ENCODE measurements around the gene AXIN1. TPM values are rescaled to one million over a fixed set of nuclear protein-coding genes. Genes with fewer than 3 reads are reported as not detected.
A peak's percentile ranks its signal among the peaks of the same experiment; 100 is the strongest.

AXIN1 gene
- total RNA-seq, 1 experiment from 2014 or later = 49.8 TPM

DNA sequence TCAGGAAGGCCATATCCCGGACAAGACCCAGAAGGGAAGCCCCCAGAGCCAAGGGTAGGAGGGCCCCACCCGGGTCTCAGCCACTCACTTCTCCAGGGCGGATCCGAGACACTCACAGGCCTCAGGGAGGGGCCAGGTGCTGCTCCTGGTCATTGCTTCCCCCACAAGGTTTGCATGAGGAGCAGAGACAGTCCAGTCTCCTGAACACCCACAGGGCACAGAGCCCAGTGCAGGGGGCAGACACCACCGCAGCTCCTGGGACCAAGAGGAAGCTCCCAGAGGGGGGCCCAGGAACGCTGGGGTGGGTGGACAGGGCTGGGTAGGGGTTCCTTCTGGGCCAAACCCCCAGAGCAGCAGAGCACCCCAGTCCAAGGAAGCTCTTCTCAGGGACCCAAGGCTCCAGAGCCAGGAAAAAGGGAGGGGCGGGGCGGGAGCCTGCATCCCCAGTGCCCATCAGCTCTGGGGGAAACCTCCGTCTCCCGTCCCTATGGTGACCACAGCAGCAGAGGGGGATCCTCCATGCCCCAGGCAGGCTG, 18.5 kb upstream of the AXIN1 start:
- H3K27ac Mint-ChIP-seq (ENCODE audit: unreplicated experiment) = no peak overlapping the region
- no peaks in the 10 kb centered on the region for H3K27me3 Mint-ChIP-seq (ENCODE audit: unreplicated experiment)
- no peak for DNase-seq
- peaks cover 58% of the 10 kb centered on the region for H3K36me3 Mint-ChIP-seq (ENCODE audit: insufficient read depth, unreplicated experiment)
- peak overlapping the region; percentile 72 for H3K4me3 Mint-ChIP-seq (ENCODE audit: low read depth, unreplicated experiment)
- H3K4me1 Mint-ChIP-seq (ENCODE audit: low read depth, unreplicated experiment) = no peaks in the 10 kb centered on the region
- intact Hi-C loops (cut with micrococcal nuclease; ENCODE audit: unreplicated experiment) = no loop called here
- CTCF ChIA-PET = interaction anchor here (0.6 to 1.8 kb wide), 6 partner anchors 9 to 1661 kb away, joined by 3 to 8 read pairs (median 5); partner anchors contain the start of gene PGAP6
- BruUV-seq (replicated peaks) = no TSS peak
- TF ChIP-seq, protein P1, sequence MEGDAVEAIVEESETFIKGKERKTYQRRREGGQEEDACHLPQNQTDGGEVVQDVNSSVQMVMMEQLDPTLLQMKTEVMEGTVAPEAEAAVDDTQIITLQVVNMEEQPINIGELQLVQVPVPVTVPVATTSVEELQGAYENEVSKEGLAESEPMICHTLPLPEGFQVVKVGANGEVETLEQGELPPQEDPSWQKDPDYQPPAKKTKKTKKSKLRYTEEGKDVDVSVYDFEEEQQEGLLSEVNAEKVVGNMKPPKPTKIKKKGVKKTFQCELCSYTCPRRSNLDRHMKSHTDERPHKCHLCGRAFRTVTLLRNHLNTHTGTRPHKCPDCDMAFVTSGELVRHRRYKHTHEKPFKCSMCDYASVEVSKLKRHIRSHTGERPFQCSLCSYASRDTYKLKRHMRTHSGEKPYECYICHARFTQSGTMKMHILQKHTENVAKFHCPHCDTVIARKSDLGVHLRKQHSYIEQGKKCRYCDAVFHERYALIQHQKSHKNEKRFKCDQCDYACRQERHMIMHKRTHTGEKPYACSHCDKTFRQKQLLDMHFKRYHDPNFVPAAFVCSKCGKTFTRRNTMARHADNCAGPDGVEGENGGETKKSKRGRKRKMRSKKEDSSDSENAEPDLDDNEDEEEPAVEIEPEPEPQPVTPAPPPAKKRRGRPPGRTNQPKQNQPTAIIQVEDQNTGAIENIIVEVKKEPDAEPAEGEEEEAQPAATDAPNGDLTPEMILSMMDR (IDR thresholded peaks at IDR 0.05; ENCODE audit: unreplicated experiment) = no peak
- H3K9me3 Mint-ChIP-seq (ENCODE audit: low read depth, unreplicated experiment) = no peaks in the 10 kb centered on the region

DNA sequence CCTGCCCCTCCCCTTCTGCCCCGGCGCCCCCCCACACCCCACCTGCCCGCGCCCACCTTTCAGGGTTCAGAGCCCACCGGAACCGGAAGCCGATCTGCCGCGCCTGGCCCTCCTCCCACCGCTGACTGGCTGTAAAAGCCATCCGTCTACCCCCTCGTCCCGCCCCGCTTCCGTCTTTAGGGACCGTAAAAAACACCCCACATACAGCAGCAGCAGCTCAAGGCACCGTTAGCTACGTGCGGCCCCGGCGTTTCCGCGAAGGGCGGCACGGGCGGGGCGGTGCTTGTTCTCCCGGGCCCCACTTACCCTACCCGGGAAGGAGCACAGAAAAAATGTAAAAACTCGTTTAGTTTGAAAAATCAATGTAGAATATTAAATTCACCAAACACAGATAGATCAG, 17.9 kb upstream of the AXIN1 start, which contains the start of gene MRPL28:
Gene MRPL28, minus strand, starts transcription at position 96 of the 400 bp plus-strand sequence. CDS start 320 bp downstream, outside the sequence.
- Mint-ChIP-seq H3K4me1 (ENCODE audit: low read depth, unreplicated experiment) (no peaks in the 10 kb centered on the region), H3K27me3 (ENCODE audit: unreplicated experiment) (no peaks in the 10 kb centered on the region), H3K36me3 (ENCODE audit: insufficient read depth, unreplicated experiment) (peaks cover 58% of the 10 kb centered on the region), H3K27ac (ENCODE audit: unreplicated experiment) (peak within 1 kb of the TSS; percentile 85), H3K4me3 (ENCODE audit: low read depth, unreplicated experiment) (peak within 1 kb of the TSS; percentile 72), H3K9me3 (ENCODE audit: low read depth, unreplicated experiment) (no peaks in the 10 kb centered on the region)
- TF ChIP-seq, protein P1 (IDR thresholded peaks at IDR 0.05; ENCODE audit: unreplicated experiment) = no peak
- DNase-seq = peak; percentile 96
- BruUV-seq (replicated peaks) = no TSS peak
- intact Hi-C loops (cut with micrococcal nuclease; ENCODE audit: unreplicated experiment) = no loop called here
- CTCF ChIA-PET = interaction anchor here (0.6 to 1.8 kb wide), 6 partner anchors 8 to 1661 kb away, joined by 3 to 8 read pairs (median 5); partner anchors contain the start of gene PGAP6

DNA sequence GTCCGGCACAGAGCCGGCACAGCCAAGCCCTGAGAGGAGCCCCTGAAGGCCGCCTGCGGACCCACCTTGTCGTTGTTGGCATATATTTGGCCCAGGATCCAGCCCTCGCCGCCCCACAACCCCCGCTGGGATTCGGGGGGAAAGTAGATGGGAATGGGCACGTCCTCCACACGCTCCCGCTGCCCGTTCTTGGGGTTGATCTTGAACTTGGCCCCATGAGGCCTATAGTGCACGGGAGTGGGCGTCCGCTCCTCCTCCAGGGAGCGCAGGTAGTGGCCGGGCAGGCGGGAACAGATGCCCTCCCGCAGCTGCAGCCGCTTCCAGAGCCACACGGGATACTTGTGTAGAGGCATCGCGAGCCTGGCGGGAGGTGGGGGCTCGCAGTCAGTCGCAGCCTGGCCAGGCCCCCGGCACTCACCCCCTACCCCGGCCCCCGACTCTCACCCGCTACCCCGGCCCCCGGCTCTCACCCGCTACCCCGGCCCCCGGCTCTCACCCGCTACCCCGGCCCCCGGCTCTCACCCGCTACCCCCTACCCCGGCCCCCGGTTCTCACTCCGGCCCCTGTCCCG, 17.4 kb upstream of the AXIN1 start:
- Mint-ChIP-seq H3K27me3 (ENCODE audit: unreplicated experiment) (no peaks in the 10 kb centered on the region), H3K27ac (ENCODE audit: unreplicated experiment) (peak overlapping the region; percentile 85), H3K4me3 (ENCODE audit: low read depth, unreplicated experiment) (peak overlapping the region; percentile 72), H3K9me3 (ENCODE audit: low read depth, unreplicated experiment) (no peaks in the 10 kb centered on the region), H3K36me3 (ENCODE audit: insufficient read depth, unreplicated experiment) (peaks cover 58% of the 10 kb centered on the region), H3K4me1 (ENCODE audit: low read depth, unreplicated experiment) (no peaks in the 10 kb centered on the region)
- BruUV-seq (replicated peaks) = no TSS peak
- CTCF ChIA-PET = interaction anchor here (1.2 to 1.8 kb wide), 4 partner anchors 8 to 273 kb away, joined by 3 to 8 read pairs (median 5); partner anchors contain the start of gene PGAP6
- DNase-seq = no peak
- TF ChIP-seq, protein P1 (IDR thresholded peaks at IDR 0.05; ENCODE audit: unreplicated experiment) = no peak
- intact Hi-C loops (cut with micrococcal nuclease; ENCODE audit: unreplicated experiment) = no loop called here

- no peak for DNase-seq
- Mint-ChIP-seq H3K36me3 (ENCODE audit: insufficient read depth, unreplicated experiment) (peaks cover 58% of the 10 kb centered on the region), H3K4me1 (ENCODE audit: low read depth, unreplicated experiment) (no peaks in the 10 kb centered on the region), H3K27ac (ENCODE audit: unreplicated experiment) (no peak overlapping the region), H3K27me3 (ENCODE audit: unreplicated experiment) (peaks cover under 1% of the 10 kb centered on the region), H3K9me3 (ENCODE audit: low read depth, unreplicated experiment) (no peaks in the 10 kb centered on the region), H3K4me3 (ENCODE audit: low read depth, unreplicated experiment) (peak overlapping the region; percentile 72)
- BruUV-seq (replicated peaks) = no TSS peak
- intact Hi-C loops (cut with micrococcal nuclease; ENCODE audit: unreplicated experiment) = no loop called here
- TF ChIP-seq, protein P1 (IDR thresholded peaks at IDR 0.05; ENCODE audit: unreplicated experiment) = no peak
- CTCF ChIA-PET = interaction anchor here (1.2 kb wide), 1 partner anchor 16 kb away, joined by 3 read pairs; no protein-coding TSS in a partner anchor
Measured at GRCh38 chr16:369275-369865, 16.8 kb upstream of the AXIN1 start.

All from Calu3 (cell line).